Stimulated activated CD4-positive, alpha-beta T cell treated with anti-CD3 and anti-CD28 coated beads, TNF-alpha, amount 100 ng/mL, for 1 hour (primary cell): ENCODE measurements around the gene TTC21A.
"Not testable (repeated sequence)": the region's sequence is repeated elsewhere in the genome, so short reads cannot be mapped to it uniquely, and the experiment has no call there.

Experiments used
- DNase-seq, 3 donors: peaks; one replicate each; pipeline ENCODE4 v3.0.0-alpha.2; 2020; ENCODE audit warnings: low read depth in 3 of 3, low spot score in 1 of 3

TTC21A gene, protein sequence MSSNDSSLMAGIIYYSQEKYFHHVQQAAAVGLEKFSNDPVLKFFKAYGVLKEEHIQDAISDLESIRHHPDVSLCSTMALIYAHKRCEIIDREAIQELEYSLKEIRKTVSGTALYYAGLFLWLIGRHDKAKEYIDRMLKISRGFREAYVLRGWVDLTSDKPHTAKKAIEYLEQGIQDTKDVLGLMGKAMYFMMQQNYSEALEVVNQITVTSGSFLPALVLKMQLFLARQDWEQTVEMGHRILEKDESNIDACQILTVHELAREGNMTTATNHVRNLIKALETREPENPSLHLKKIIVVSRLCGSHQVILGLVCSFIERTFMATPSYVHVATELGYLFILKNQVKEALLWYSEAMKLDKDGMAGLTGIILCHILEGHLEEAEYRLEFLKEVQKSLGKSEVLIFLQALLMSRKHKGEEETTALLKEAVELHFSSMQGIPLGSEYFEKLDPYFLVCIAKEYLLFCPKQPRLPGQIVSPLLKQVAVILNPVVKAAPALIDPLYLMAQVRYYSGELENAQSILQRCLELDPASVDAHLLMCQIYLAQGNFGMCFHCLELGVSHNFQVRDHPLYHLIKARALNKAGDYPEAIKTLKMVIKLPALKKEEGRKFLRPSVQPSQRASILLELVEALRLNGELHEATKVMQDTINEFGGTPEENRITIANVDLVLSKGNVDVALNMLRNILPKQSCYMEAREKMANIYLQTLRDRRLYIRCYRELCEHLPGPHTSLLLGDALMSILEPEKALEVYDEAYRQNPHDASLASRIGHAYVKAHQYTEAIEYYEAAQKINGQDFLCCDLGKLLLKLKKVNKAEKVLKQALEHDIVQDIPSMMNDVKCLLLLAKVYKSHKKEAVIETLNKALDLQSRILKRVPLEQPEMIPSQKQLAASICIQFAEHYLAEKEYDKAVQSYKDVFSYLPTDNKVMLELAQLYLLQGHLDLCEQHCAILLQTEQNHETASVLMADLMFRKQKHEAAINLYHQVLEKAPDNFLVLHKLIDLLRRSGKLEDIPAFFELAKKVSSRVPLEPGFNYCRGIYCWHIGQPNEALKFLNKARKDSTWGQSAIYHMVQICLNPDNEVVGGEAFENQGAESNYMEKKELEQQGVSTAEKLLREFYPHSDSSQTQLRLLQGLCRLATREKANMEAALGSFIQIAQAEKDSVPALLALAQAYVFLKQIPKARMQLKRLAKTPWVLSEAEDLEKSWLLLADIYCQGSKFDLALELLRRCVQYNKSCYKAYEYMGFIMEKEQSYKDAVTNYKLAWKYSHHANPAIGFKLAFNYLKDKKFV (N-terminal part only)

DNA sequence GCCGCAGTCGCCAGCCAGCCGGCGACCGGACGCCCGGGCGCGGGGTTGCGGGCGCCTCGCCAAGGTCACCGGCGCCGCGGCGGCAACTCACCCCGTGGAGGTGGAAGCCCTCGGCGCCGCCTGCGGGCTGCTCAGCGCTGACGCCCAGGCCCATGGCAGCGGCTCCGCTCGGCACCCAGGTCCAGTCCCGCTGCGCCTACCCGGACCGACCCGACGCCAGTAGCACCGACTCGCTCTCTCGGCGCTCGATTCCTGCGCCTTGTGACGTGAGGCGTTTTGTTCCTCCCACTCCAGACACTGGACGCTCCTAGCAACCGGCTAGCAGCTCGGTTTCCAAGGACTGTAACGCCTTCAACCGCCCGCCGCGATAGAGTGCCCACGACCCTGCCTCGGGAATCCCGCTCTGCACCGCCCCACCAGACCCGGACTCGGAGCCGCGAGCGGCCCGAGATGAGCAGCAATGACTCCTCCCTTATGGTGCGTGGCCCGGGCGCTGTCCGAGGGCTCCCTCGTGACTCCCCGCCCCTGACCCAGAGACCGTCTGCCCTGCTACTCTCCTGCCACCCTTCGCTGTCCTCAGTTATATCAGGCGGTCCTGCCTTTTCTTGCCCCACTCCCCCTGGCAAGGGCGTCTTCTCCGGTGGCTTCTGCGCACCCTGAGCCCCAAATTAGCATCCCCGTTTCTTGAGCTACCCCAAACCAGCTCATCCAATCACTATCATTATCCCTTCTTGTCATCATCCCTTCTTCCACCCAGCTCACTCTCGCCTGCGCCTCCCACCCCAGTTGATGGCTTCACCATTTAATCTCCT, at the start of gene TTC21A, which contains the start of gene GORASP1:
Gene TTC21A (plus strand): TSS at position 293 of the 812 bp plus-strand sequence. CDS start 158 bp downstream, at position 451.
Gene GORASP1 (minus strand): TSS at position 240 of the 812 bp plus-strand sequence. CDS start 86 bp downstream, at position 154.
- DNase-seq = peak; percentile 33 to 35 (median 33)

DNA sequence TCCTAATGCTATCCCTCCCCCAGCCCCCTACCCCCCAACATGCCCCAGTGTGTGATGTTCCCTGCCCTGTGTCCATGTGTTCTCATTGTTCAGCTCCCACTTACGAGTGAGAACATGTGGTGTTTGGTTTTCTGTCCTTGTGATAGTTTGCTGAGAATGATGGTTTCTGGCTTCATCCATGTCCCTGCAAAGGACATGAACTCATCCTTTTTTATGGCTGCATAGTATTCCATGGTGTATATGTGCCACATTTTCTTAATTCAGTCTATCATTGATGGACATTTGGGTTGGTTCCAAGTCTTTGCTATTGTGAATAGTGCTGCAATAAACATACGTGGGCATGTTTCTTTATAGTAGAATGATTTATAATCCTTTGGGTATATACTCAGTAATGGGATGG, 46.3 kb upstream of the TTC21A start:
- not testable (repeated sequence) for DNase-seq

DNA sequence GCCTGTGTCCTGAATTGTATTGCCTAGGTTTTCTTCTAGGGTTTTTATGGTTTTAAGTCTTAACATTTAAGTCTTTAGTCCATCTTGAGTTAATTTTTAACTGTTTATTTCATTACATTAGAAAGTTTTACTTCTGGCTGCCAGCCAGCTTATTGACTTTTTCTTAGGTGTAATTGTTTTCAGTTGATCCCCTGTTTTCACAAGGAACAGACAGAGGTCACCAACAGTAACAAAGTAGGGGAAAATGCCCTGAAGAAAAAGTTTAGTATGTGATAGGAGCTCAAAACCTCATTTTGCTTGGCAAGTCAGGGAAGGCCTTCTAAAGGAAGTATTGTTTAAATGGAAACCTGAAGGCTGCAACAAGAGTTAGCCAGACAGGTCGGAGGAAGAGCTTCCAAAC, 45.3 kb upstream of the TTC21A start:
- DNase-seq = no peak

DNA sequence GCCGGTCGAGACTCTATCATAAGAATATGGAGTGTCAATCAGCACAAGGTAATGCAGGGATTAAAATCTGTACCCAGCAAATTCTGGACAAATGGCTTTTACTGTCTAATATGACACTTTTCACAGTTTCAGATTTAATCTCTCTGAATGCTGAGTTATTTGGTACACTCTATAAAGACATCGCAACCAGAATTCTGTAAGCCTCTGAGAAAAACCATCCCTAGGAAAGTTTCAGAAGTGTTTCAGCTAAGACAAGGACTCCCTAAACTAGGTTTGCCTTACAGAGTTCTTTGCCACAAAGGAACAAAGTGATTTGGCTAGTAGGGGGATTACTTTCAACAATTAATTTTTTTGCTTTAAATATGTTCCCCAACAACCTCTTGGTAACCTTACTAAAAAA, 44.3 kb upstream of the TTC21A start:
- DNase-seq = no peak

DNA sequence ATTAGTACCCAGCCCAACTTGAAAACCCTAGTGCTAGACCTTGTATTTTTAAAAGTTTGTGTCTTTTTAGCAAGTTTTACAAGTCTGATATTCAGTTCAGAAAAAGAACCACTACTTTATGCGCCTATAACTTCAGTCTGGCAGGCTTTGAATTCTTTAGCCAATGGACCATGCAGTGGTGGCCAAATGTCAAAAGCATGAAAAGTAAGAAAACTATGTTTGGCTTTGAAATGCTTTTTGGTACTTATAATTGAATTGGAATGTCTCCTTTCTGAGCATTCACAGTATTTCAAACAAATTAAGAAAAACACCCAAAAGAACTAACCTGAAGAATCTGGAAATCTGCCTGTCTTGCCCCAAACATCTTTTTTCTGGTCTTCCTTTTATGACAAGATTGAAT, 42.8 kb upstream of the TTC21A start:
- DNase-seq = no peak

DNA sequence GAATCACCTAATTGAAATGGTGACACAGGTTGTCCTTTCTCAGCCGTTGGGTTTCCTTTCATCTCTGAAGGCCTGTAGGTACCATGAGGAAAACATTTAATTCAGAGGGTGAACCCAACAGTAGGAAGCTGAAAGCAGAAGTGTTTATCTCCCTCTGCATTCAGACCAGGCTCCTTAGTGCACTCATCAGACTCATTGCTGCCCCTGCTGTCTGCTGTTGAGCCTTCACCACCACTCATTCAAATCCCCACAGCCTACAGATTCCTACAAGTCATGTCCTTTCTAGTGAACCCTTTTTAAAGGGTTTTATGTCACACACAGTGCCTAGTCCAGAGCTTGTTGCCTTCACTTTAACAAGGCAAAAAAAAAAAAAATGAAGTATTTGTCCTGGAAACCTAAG, 42.3 kb upstream of the TTC21A start:
- DNase-seq = no peak

DNA sequence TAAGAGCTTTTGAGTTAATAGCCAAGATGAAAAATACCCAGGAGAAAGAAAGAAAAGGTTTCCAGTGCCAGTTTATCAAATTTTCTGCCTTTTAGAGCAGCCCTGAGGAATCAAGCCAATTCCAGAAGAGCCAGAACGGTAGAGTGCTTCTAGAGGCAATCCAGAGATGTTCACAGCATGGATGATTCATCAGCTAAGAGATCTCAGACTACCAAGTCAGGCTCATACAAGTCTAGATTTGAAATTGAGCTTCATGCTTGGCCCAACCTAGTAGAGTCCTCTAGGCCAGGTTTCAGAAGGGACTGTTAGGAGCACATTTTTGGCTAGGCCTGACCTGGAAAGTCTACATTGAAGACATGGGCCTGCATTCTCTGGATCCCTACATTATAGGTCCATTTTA, 40.2 kb upstream of the TTC21A start:
- DNase-seq = no peak

DNA sequence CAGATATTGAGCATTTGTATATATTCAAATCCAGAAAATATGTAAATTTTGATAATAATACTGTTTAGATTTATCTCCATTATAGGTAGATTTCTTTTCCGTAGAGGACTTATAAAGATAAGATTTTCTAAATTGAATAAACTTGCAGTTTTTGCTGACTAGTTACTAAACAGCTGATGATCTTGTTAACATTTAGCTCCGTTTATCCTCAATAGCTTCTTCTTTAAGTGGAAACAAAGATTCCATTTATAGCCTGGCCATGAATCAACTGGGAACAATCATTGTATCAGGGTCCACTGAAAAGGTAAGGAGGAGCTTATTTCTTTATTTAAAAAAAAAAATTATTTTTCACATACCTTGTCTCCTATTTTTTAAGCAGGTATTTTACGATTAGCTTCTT, 38.9 kb upstream of the TTC21A start:
- no peak for DNase-seq

DNA sequence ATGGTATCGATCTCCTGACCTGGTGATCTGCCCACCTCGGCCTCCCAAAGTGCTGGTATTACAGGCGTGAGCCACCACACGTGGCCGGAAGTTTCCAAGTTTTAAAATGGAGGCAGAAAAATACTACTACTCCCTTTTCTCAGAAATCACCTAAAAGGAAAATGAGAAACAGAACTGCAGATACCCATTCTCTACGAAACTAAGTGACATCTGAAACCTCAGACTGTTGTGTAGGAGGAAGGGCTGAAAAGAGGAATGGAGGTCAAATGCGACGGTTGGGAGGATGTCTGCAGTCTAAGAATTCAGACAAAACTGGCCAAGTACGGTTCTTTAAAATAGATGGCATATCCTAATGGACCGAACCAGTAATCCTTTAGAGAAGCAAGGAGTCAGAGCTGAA, 31.6 kb upstream of the TTC21A start:
- DNase-seq = no peak

DNA sequence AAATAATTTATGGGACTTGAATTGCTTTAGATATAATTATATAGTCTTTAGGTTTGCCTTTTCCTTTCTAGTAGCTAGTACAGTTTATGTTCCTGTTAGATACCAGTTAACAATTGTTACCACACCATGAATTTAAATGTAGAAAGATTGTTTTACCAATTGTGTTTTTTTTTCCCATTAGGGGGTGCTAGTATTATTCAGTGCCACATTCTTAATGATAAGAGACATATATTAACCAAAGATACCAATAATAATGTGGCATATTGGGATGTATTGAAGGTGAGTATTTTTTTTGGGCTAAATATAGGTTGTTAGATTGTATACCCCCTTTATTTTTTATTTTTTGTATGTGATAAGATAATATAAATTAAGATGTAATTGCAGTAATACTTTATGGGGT, 27.9 kb upstream of the TTC21A start:
- no peak for DNase-seq

DNA sequence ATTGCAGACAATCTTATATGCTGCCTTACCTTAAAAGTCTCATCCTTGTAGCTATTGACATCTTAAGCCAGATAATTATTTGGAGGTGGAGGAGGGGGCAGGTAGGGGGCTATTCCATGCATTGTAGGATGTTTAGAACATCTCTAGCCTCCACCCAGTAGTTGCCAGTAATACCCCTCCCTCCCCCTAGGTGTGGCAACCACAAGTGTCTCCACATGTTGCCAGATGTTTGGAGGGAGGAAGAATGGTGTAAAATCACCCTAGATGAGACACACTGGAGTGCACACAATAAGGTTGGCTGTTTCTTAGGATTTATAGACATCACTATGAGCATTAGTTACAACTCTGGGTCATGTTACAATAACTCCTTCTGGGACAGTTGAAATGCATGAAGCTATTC, 27.5 kb upstream of the TTC21A start:
- no peak for DNase-seq

DNA sequence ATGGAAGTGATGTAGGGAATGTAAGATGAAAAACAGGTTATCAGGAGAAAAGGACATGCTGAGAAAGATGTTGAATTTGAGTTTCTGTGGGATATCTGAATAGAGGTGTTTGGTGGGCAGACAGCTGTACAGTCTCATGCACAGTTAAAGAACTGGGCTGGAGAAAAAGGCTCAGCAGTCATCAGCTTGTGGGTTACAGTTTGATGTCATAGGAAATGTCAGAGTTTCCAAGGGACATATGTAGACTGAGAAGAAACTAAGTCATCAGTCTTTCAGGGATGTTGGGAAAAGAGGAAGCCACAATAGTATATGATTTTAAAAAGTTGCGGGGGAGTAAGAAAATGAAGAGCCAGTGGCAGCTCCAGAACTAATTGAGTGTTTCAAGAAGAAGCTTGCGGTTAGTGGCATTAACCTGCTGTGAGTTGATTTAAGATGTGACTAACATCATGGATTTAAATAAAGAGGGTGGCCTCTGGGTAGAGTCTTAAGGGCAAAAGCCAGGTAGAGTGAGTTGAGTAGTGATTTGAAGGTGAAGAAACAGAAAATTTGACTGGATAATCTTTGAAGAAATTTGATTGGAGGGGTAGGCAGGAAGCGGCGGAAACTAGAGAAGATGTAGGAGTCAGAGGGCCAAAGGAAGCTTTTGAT, 24.7 kb upstream of the TTC21A start:
- DNase-seq = no peak

DNA sequence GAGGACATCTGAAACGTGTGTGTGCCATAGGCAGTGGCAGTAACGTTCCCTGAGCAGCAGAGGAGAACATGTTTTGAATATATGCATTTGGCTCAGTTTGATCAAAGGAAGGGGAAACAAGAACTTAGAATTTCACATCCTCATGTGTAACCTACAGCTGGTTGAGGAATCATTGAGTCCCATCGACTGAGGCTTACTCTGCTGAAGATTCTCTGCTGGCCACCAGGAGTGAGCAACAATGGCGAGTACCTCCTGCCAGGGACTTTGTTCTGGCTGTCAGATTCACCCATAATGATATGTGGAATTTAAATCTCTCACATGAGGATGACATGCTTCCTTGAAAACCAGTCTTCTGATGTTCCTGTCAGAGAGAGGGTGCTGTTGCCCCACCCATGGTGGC, 21.3 kb upstream of the TTC21A start:
- no peak for DNase-seq

DNA sequence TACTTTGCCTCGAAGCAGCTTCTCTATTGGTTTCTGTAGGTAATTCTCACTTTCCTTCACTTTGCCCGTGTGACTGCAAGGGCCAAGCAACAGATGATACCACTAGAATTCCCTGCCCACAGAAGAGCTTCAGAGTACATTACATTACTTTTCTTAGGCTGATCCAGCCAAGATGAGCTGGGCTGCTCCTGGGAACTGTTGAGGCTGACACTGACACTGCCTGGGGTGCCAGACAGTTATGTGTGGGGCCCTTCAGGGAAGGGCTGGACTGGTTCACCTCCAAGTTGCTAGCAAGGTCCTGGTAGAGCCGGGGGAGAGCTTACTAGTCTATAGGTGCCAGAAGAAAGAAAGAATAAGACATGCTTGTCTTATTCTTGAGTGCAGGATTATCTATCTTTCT, 19.0 kb upstream of the TTC21A start:
- no peak for DNase-seq

DNA sequence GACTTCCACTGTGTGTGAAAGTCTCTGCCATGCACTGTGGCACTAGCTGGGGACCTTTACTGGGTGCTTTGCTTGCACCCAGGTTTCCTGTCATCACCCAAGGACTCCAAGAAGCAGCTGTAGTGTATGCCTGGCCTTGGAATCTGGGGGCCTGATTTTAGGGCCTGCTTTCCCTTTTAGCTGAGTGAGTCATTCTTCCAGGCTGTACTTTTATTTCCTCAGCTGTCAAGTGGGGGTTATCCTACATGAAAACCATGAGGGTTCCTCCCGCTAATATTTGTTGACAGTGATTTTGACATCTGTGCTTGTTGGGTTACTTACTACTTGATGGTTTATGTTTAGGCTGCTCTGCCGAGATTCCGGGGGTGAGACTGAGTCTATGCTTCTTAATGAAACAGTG, 18.6 kb upstream of the TTC21A start:
- DNase-seq = no peak

DNA sequence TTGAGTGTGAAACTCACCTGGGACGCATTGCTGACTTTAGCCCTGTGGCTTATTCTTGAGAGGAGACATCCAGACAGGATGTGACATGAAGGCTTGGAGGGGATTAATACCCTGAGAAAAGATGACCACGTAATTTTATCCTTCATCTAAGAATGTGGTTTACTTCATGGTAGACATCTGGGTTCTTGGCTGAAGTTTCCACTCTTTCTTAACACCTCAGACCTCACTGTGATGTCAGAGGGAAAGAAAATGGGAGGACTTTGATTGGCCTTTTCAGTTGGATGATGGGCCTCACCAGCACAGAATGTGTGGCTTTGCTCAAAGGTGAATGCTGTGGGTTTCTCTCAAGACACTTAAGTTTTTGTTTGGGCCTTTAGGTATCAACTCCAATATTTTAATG, 16.6 kb upstream of the TTC21A start:
- DNase-seq = no peak

DNA sequence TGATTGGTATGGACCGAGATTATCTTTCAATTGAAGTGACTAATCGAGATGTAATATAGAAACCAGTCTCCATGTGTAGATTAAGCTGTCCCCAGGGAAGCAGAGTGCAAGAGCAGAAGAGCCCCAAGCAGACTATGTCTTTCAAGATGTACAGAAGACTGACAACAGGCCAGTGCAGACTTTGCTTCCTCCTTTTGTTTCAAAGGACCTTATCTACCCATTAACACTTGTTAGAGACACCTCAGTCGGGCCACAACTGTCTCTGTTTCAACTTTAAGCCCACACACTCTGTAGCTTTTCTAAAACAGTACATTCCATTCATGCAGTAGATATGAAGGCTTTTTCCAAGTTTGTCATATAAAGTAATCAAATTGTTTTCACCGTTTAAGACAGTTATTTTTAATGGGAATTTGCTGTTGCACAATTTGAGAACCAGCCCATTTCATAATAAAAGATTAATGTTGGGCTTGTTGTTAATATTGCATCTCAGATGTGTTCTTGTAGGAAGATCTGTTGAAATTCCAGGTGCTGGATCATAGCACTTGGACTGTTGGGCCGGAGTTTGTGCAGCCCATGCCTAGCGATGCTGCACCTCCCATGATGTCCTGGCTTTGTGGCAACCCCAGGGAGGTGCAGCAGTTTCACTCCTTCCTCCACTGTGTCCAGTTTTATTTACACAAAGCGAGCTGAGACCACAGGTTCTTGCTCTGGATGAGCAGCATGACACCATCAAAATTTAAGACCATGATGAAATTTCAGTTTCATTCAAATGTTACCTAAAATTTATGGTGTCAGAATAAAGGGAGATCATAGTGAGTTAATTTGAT, 12.4 kb upstream of the TTC21A start:
- DNase-seq = no peak

DNA sequence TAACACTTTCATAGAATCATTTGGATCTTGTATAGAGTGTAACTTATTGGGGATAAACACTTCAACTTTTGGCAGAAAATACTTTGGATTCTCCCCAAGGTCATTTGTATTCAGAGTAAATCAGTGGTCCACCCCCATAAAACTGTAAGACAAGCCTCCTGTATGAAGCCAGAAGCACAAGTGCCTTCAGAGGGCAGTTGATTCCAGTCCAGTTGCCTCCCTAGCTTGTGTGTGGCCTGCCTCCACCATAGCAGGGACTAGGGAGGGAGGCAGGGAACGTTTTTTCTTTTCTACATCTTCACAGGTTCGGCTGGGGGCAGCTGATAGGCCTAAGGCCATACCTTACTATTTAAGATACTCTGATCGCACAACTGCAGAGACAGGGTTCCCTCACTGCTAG, 11.7 kb upstream of the TTC21A start:
- no peak for DNase-seq

DNA sequence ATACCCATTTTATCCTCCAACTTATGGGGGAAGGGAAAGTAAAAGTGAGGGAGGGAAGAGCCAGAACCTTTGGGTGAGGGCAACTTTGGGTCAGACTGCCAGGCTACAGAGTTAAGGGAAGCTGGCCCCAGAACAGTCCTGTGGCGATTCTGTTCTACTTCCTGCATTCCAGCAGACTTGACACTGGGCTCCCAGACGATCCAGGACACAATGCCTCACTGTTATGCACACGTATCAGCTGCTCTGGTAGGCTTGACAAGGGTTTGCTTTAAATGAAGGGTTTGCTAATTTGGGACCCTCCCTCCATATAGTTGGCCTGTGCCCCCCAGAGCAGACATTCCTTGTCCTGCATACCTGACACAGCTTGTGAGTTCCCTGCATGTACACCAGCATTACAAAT, 10.7 kb upstream of the TTC21A start:
- no peak for DNase-seq
